BJ (cell line): ENCODE data around the gene HSPA1B. TPM values are rescaled to one million over a fixed set of nuclear protein-coding genes. Genes with fewer than 3 reads are reported as not detected.
A peak's percentile ranks its signal among the peaks of the same experiment; 100 is the strongest.

Experiments used
- CTCF ChIA-PET: fragments of 350-600 bp; formaldehyde crosslinking; extraction: SDS; loops from one replicate; lab custom pipeline; 2021; ENCODE audit warnings: antibody characterized with exemption, inconsistent platforms; lab: Yijun Ruan, JAX
- POLR2A ChIA-PET: fragments of 300-600 bp; sonication (Branson Sonifier 250); formaldehyde crosslinking; extraction: SDS; loops from one replicate; lab custom pipeline; 2021; ENCODE audit warnings: antibody characterized with exemption; lab: Charles Lee
- DNase-seq: peaks from one replicate; pipeline ENCODE4 v3.0.0-alpha.2; 2011; ENCODE audit warnings: low read depth
- H3K27me3 ChIP-seq: 2 replicates; pipeline ENCODE4 v1.6.0; 2011; ENCODE audit warnings: low read length; ENCODE audit not compliant: control insufficient read depth, insufficient read depth
- H3K36me3 ChIP-seq: 2 replicates; pipeline ENCODE4 v1.5.1; 2011; ENCODE audit warnings: low read length; ENCODE audit not compliant: control insufficient read depth, insufficient read depth
- H3K4me3 ChIP-seq: 2 replicates; pipeline ENCODE4 v1.5.1; 2011; ENCODE audit warnings: low read depth, mild to moderate bottlenecking, control low read depth, low read length
- polyA plus RNA-seq: library from polyadenylated mRNA; depleted of rRNA; stranded (reverse); fragments of >200 nt; gene quantifications from 2 replicates; pipeline ENCODE4 v1.2.3, GENCODE V29; 2011
- TF ChIP-seq, protein P1 (sequence below): IDR thresholded peaks from 2 replicates; pipeline ENCODE4 v1.5.1; 2011; ENCODE audit warnings: low read depth, mild to moderate bottlenecking, control low read depth, inconsistent platforms, low read length, moderate library complexity; ENCODE audit not compliant: insufficient read depth

Gene HSPA1B
- polyA plus RNA-seq, 1 experiment, result 42.8 TPM

DNA sequence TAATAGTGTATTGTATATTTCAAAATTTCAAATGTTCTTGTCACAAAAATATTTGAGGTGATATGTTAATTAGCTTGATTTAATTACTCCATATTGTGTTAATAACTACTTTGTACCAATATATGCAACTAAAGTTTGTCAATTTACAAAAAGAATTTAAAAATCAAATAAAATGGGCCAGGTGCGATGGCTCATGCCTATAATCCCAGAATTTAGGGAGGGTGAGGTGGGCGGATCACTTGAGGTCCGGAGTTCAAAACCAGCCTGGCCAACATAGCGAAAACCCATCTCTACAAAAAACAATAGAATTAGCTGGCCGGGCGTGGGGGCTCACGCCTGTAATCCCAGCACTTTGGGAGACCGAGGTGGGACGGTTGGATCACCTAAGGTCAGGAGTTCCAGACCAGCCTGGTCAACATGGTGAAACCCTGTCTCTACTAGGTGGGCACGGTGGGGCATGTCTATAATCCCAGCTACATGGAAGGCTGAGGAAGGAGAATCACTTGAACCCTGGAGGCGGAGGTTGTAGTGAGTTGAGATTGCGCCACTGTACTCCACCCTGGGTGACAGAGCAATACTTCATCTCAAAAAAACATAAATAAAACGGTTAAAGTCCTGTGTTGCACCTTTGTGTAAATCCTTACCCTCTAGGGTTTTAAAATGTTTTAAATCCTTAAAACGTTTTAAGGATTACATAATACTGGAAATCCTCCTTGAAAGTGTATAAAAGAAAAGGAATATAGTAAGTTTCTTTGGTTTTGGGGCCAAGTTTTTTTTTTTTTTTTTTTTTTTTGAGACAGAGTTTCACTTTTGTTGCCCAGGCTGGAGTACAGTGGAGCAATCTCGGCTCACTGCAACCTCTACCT lies 4.0 kb downstream of the HSPA1B start:
- TF ChIP-seq, protein P1, sequence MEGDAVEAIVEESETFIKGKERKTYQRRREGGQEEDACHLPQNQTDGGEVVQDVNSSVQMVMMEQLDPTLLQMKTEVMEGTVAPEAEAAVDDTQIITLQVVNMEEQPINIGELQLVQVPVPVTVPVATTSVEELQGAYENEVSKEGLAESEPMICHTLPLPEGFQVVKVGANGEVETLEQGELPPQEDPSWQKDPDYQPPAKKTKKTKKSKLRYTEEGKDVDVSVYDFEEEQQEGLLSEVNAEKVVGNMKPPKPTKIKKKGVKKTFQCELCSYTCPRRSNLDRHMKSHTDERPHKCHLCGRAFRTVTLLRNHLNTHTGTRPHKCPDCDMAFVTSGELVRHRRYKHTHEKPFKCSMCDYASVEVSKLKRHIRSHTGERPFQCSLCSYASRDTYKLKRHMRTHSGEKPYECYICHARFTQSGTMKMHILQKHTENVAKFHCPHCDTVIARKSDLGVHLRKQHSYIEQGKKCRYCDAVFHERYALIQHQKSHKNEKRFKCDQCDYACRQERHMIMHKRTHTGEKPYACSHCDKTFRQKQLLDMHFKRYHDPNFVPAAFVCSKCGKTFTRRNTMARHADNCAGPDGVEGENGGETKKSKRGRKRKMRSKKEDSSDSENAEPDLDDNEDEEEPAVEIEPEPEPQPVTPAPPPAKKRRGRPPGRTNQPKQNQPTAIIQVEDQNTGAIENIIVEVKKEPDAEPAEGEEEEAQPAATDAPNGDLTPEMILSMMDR, result no peak
- H3K36me3 ChIP-seq, result peaks cover 1% of the 10 kb centered on the region; the same call in 1 of the 2 replicates
- no peaks in the 10 kb centered on the region for H3K27me3 ChIP-seq
- ChIA-PET POLR2A (no interaction called here), CTCF (interaction anchor here (0.8 to 2.6 kb wide), 9 partner anchors 41 to 128 kb away, joined by 3 to 19 read pairs (median 4); partner anchors contain the start of gene ABHD16A)
- no peak overlapping the region for H3K4me3 ChIP-seq
- no peak for DNase-seq

DNA sequence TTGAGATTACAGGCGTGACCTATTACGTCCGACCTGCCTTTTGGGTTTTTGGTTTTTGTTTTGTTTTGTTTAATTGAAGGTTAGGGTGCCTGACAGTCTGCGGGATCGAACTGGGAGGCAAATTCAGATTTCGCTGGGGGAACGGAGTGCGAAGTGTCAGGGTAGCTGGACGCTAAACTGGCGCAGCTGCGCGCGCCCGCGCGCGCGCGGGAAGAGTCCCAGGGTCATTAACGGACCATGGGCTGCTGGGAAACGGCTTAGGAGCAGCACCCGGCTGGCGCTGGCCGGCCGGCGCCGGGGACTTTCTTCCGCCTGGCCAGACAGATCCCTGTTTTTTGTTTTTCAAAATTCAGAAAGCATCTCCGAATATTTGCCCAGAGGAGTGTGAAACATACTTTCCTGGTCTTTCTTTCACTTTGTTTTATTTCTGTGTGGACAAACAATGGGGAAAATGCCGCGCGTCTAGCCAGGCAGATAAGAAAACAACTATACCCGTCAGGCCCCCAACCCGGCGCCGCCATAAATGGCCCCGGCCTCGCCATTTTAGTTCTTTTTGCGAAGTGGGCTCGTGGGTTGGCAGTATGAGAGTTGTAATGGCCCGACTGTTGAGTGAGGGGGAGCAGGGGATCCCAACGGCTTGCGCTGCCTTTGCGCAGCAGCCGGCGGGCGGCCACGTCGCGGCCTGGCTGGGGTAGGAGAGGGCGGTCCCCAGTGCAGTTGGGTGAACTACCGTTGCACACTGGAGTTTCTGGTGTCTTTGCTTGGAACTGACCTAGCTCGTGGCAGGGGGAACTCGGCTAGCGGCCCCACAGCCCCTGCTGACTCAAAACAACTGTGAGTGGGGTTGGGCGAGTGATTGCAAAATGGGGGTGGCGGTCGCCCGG lies 7.1 kb downstream of the HSPA1B start:
- H3K27me3 ChIP-seq, result no peaks in the 10 kb centered on the region
- ChIA-PET CTCF (interaction anchor here (1.2 kb wide), 1 partner anchor 13 kb away, joined by 3 read pairs; no protein-coding TSS in a partner anchor), POLR2A (interaction anchor here (0.6 to 1.1 kb wide), 3 partner anchors 28 to 65 kb away, joined by 3 to 29 read pairs (median 3); partner anchors contain the start of gene VARS1)
- peaks cover 9% of the 10 kb centered on the region for H3K36me3 ChIP-seq
- TF ChIP-seq, protein P1, result no peak
- peak overlapping the region; percentile 98 for H3K4me3 ChIP-seq
- no peak for DNase-seq

DNA sequence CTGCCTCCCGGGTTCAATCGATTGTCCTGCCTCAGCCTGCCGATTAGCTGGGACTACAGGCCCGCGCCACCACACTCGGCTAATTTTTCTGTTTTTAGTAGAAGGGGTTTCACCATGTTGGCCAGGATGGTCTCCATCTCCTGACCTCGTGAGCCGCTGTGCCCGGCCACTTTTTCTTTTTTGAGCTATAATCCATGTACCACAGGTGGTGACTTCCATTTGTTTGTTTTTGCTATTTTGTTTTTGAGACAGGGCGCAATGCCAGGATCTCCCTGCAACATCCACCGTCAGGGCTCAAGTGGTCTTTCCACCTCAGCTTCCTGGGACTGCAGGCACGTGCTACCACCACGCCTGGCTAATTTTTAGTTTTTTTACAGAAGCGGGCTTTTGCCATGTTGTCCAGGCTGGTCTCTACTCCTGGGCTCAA lies 8.5 kb downstream of the HSPA1B start:
- TF ChIP-seq, protein P1, result no peak
- H3K36me3 ChIP-seq, result peaks cover 13% of the 10 kb centered on the region
- H3K27me3 ChIP-seq, result no peaks in the 10 kb centered on the region
- CTCF ChIA-PET, result interaction anchor here (1.0 kb wide), 1 partner anchor 29 kb away, joined by 3 read pairs; the partner anchor contains the start of gene LSM2
- H3K4me3 ChIP-seq, result peak overlapping the region; percentile 98
- POLR2A ChIA-PET, result interaction anchor here (0.7 to 1.1 kb wide), 2 partner anchors 7 to 40 kb away, joined by 15 to 29 read pairs; partner anchors contain the start of gene VARS1
- DNase-seq, result no peak

DNA sequence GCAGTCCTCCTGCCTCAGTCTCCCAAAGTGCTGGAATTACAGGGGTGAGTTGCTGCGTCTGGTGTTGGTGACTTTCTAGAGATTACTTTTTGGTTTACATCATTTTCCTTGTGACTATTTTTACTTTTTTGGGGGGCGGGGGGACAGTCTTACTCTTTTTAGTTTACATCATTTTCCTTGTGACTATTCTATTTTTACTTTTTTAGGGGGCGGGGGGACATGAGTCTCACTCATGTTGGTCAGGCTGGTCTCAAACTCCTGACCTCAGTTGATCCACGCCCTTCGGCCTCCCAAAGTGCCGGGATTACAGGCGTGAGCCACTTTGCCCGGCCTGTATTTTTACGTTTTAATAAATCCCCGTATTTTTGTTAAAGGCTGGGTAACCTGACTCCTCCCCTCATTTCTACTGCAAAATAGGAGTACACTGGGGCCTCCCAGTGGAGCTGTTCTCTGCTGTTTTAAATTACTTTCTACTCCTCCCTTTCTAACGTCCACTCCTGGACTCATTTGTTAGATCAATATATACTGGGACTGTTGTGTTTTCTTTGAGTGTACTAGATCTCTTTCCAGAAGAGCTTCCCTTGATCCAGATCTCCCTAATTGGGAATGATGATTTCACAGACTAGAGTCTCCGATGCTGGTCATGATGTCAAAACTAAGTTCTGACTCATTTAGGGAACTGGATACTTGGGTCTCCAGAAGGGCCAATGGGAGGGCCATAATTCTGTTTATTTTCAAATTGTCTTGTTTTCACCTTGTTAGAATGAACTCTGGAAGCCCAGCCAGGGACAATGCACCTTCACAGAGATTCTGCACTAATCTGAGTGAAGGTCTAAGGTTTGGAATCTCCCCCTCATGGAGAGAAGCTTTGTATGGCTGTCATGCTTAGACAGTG lies 9.2 kb downstream of the HSPA1B start:
- TF ChIP-seq, protein P1, result peak; percentile 35
- H3K4me3 ChIP-seq, result peak overlapping the region; percentile 98
- peaks cover 13% of the 10 kb centered on the region for H3K36me3 ChIP-seq
- H3K27me3 ChIP-seq, result no peaks in the 10 kb centered on the region
- CTCF ChIA-PET, result interaction anchor here (1.0 kb wide), 1 partner anchor 30 kb away, joined by 3 read pairs; the partner anchor contains the start of gene LSM2
- DNase-seq, result no peak
- POLR2A ChIA-PET, result interaction anchor here (0.6 to 0.8 kb wide), 3 partner anchors 10 to 37 kb away, joined by 3 to 5 read pairs (median 3); partner anchors contain the start of genes HSPA1A and HSPA1L
